HL-60 (cell line): ENCODE results near the gene NET1.

ENCODE experiments used
- POLR2AphosphoS5 ChIP-seq: IDR thresholded peaks from 2 replicates; pipeline ENCODE4 v1.6.1; 2012; ENCODE audit warnings: low read depth
- TF ChIP-seq, protein P1 (sequence below): IDR thresholded peaks from one replicate; pipeline ENCODE4 v1.5.1; 2011; ENCODE audit warnings: low read length, control low read depth, inconsistent platforms; ENCODE audit not compliant: insufficient read depth
- TF ChIP-seq, protein P2 (sequence below): IDR thresholded peaks from 2 replicates; pipeline ENCODE4 v1.6.1; 2012; ENCODE audit warnings: low read depth; ENCODE audit not compliant: insufficient replicate concordance

- no peak for TF ChIP-seq POLR2AphosphoS5
- TF ChIP-seq, protein P1, sequence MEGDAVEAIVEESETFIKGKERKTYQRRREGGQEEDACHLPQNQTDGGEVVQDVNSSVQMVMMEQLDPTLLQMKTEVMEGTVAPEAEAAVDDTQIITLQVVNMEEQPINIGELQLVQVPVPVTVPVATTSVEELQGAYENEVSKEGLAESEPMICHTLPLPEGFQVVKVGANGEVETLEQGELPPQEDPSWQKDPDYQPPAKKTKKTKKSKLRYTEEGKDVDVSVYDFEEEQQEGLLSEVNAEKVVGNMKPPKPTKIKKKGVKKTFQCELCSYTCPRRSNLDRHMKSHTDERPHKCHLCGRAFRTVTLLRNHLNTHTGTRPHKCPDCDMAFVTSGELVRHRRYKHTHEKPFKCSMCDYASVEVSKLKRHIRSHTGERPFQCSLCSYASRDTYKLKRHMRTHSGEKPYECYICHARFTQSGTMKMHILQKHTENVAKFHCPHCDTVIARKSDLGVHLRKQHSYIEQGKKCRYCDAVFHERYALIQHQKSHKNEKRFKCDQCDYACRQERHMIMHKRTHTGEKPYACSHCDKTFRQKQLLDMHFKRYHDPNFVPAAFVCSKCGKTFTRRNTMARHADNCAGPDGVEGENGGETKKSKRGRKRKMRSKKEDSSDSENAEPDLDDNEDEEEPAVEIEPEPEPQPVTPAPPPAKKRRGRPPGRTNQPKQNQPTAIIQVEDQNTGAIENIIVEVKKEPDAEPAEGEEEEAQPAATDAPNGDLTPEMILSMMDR, result no peak
- TF ChIP-seq, protein P2, sequence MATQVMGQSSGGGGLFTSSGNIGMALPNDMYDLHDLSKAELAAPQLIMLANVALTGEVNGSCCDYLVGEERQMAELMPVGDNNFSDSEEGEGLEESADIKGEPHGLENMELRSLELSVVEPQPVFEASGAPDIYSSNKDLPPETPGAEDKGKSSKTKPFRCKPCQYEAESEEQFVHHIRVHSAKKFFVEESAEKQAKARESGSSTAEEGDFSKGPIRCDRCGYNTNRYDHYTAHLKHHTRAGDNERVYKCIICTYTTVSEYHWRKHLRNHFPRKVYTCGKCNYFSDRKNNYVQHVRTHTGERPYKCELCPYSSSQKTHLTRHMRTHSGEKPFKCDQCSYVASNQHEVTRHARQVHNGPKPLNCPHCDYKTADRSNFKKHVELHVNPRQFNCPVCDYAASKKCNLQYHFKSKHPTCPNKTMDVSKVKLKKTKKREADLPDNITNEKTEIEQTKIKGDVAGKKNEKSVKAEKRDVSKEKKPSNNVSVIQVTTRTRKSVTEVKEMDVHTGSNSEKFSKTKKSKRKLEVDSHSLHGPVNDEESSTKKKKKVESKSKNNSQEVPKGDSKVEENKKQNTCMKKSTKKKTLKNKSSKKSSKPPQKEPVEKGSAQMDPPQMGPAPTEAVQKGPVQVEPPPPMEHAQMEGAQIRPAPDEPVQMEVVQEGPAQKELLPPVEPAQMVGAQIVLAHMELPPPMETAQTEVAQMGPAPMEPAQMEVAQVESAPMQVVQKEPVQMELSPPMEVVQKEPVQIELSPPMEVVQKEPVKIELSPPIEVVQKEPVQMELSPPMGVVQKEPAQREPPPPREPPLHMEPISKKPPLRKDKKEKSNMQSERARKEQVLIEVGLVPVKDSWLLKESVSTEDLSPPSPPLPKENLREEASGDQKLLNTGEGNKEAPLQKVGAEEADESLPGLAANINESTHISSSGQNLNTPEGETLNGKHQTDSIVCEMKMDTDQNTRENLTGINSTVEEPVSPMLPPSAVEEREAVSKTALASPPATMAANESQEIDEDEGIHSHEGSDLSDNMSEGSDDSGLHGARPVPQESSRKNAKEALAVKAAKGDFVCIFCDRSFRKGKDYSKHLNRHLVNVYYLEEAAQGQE, result no peak
These were observed 72.9 kb downstream of the NET1 start for GRCh38 chr10:5485290-5485689.
